ENCODE results near the gene TCF7L2.

TCF7L2 gene

GRCh38 chr10:113187063-113187777, 237.2 kb downstream of the TCF7L2 start:
- DNase-seq = no peak

GRCh38 chr10:113199459-113199858, 249.4 kb downstream of the TCF7L2 start:
- no peak for DNase-seq

- DNase-seq = no peak
Observed at GRCh38 chr10:113202011-113202410, 252.0 kb downstream of the TCF7L2 start.

- DNase-seq = no peak
Observed at GRCh38 chr10:113207924-113208323, 257.9 kb downstream of the TCF7L2 start.

- no peak for DNase-seq
Observed at GRCh38 chr10:113213035-113213434, 263.0 kb downstream of the TCF7L2 start.

- DNase-seq = no peak
Observed at GRCh38 chr10:113214331-113214730, 264.3 kb downstream of the TCF7L2 start.

- peak in 1 of 2 donors; percentile 58 for DNase-seq
Observed at GRCh38 chr10:113216102-113216501, 266.1 kb downstream of the TCF7L2 start.

Data from bone marrow (tissue), 2 donors.